Esophagus squamous epithelium (tissue), 4 donors: ENCODE results near the gene ZSCAN1.

ENCODE experiments used
- CTCF ChIP-seq, 6 experiments: fragments of 450-650 bp in 4 of 6; fragments of 200-600 bp in 2 of 6; sonication (generic) in 2 of 6; IDR thresholded peaks; one replicate each; pipeline ENCODE4 v1.5.1; 2016 to 2019; ENCODE audit warnings: antibody characterized with exemption in 6 of 6, mild to moderate bottlenecking in 4 of 6, moderate library complexity in 4 of 6
- POLR2A ChIP-seq, 4 donors: fragments of 450-650 bp; IDR thresholded peaks; one replicate each; pipeline ENCODE4 v1.6.1; 2017; ENCODE audit warnings: antibody characterized with exemption in 4 of 4, mild to moderate bottlenecking in 4 of 4, moderate library complexity in 3 of 4

- TF ChIP-seq POLR2A (IDR thresholded peaks at IDR 0.05) (no peak), CTCF (IDR thresholded peaks at IDR 0.05) (no peak)
Measured at GRCh38 chr19:58053480-58054156, 19.8 kb downstream of the ZSCAN1 start.
